Naive thymus-derived CD8-positive, alpha-beta T cell (primary cell): ENCODE measurements around the gene SARM1. TPM values are rescaled to one million over a fixed set of nuclear protein-coding genes. Genes with fewer than 3 reads are reported as not detected.

Experiments
- ATAC-seq, 2 donors: fragments of 150-1000 bp; cut with Tn5 transposase in 1 of 2; sonication (Bioruptor Pico), chemical (Tn5 transposase) in 1 of 2; 1 replicate in 1 of 2; 2 replicates in 1 of 2; pipeline ENCODE4 v1.10.0; 2021; ENCODE audit warnings: mild to moderate bottlenecking in 2 of 2, moderate library complexity in 2 of 2
- POLR2A ChIA-PET: fragments of 350-600 bp; sonication (Branson Sonifier 250); formaldehyde crosslinking; loops from one replicate; lab custom pipeline; 2021; ENCODE audit warnings: antibody characterized with exemption; lab: Charles Lee
- DNase-seq, 10 donors: peaks; one replicate each; pipeline versions ENCODE4 v3.0.0 to v3.0.0-alpha.2; 2020 to 2022
- H3K27ac Mint-ChIP-seq, 10 donors: one replicate each; pipeline ENCODE4 v1.8.0; 2020 to 2022; ENCODE audit warnings: mild to moderate bottlenecking in 10 of 10, mixed read lengths in 10 of 10, moderate library complexity in 4 of 10, inconsistent platforms in 1 of 10
- H3K27me3 Mint-ChIP-seq, 5 donors: one replicate each; pipeline ENCODE4 v1.8.0; 2021 to 2022; ENCODE audit warnings: mixed read lengths in 5 of 5
- H3K36me3 Mint-ChIP-seq, 3 donors: one replicate each; pipeline ENCODE4 v1.8.0; 2020 to 2022; ENCODE audit warnings: mixed read lengths in 3 of 3, mild to moderate bottlenecking in 2 of 3, inconsistent platforms in 1 of 3
- H3K4me1 Mint-ChIP-seq, 4 donors: one replicate each; pipeline ENCODE4 v1.8.0; 2021 to 2022; ENCODE audit warnings: mixed read lengths in 4 of 4
- H3K4me3 Mint-ChIP-seq, 10 donors: one replicate each; pipeline ENCODE4 v1.8.0; 2020 to 2022; ENCODE audit warnings: mild to moderate bottlenecking in 10 of 10, mixed read lengths in 10 of 10, moderate library complexity in 6 of 10, inconsistent platforms in 1 of 10
- H3K9me3 Mint-ChIP-seq, 9 donors: one replicate each; pipeline ENCODE4 v1.8.0; 2020 to 2022; ENCODE audit warnings: mixed read lengths in 9 of 9, mild to moderate bottlenecking in 3 of 9, inconsistent platforms in 1 of 9, moderate library complexity in 1 of 9
- polyA plus RNA-seq, 3 donors: library from polyadenylated mRNA; unstranded; fragments of 300-500 nt; fragmentation: Illumina TruSeq; gene quantifications; one replicate each; pipeline ENCODE4 v1.2.3, GENCODE V29; 2021
- total RNA-seq, 8 experiments: library from RNA in 2 of 8; stranded (reverse) in 2 of 8; gene quantifications; one replicate each; pipeline ENCODE4 v1.2.3 and lab custom pipeline; 2021 to 2026

The SARM1 gene
- 10 to 100 TPM; 31.9 to 33.2 TPM for total RNA-seq
- polyA plus RNA-seq, result 1 to 10 TPM; 5.3 to 8.4 (median 7.0) TPM
- total RNA-seq (lab: John Stamatoyannopoulos, UW), result 47.9 to 75.4 (median 59.1) reads per million in 6 experiments

- Mint-ChIP-seq H3K27me3 (no peaks in the 10 kb centered on the region), H3K36me3 (peaks cover 0 to 4% (median 3%) of the 10 kb centered on the region in 3 donors), H3K27ac (peak within 1 kb of the TSS; percentile 87 to 98 (median 96)), H3K9me3 (no peaks in the 10 kb centered on the region), H3K4me1 (peaks cover 12 to 25% (median 23%) of the 10 kb centered on the region in 4 donors), H3K4me3 (peak within 1 kb of the TSS; percentile 86 to 99 (median 96))
- peak; percentile 84 to 85 for ATAC-seq
- peak; percentile 64 to 89 (median 76) for DNase-seq
- POLR2A ChIA-PET, result interaction anchor here (0.6 to 4.9 kb wide), 6 partner anchors 13 to 1975 kb away, joined by 3 to 29 read pairs (median 8); partner anchors contain the start of genes IFT20, POLDIP2 and TNFAIP1
Observed at GRCh38 chr17:28371245-28372202, at the start of gene SARM1. Gene SARM1, plus strand, starts transcription at chr17:28371694. Its CDS starts 339 bp downstream, at chr17:28372033.

- no peak for ATAC-seq
- no peak for DNase-seq
- Mint-ChIP-seq H3K36me3 (peaks cover 0 to 29% (median 5%) of the 10 kb centered on the region in 3 donors), H3K27ac (no peak overlapping the region), H3K9me3 (no peaks in the 10 kb centered on the region), H3K4me3 (no peak overlapping the region), H3K4me1 (peaks cover 7 to 17% (median 10%) of the 10 kb centered on the region in 4 donors), H3K27me3 (no peaks in the 10 kb centered on the region)
- POLR2A ChIA-PET, result no interaction called here
Observed at GRCh38 chr17:28324267-28324745, 47.2 kb upstream of the SARM1 start.

GRCh38 chr17:28324781-28325180 lies 46.7 kb upstream of the SARM1 start:
- Mint-ChIP-seq H3K9me3 (no peaks in the 10 kb centered on the region), H3K4me3 (no peak overlapping the region), H3K36me3 (peaks cover 0 to 34% (median 5%) of the 10 kb centered on the region in 3 donors), H3K4me1 (peaks cover 4 to 12% (median 5%) of the 10 kb centered on the region in 4 donors), H3K27me3 (no peaks in the 10 kb centered on the region), H3K27ac (no peak overlapping the region)
- no peak for DNase-seq
- POLR2A ChIA-PET, result no interaction called here
- ATAC-seq, result no peak

GRCh38 chr17:28325211-28325610 lies 46.3 kb upstream of the SARM1 start:
- Mint-ChIP-seq H3K4me1 (peaks cover 0 to 8% (median 1%) of the 10 kb centered on the region in 4 donors), H3K27ac (no peak overlapping the region), H3K36me3 (peaks cover 0 to 34% (median 5%) of the 10 kb centered on the region in 3 donors), H3K27me3 (no peaks in the 10 kb centered on the region), H3K9me3 (no peaks in the 10 kb centered on the region), H3K4me3 (no peak overlapping the region)
- DNase-seq, result no peak
- ATAC-seq, result no peak
- POLR2A ChIA-PET, result no interaction called here

- no peak for DNase-seq
- peak overlapping the region in 1 of 10 donors; percentile 15 for H3K27ac Mint-ChIP-seq
Observed at GRCh38 chr17:28326114-28326513, 45.4 kb upstream of the SARM1 start.

GRCh38 chr17:28327031-28327607 lies 44.4 kb upstream of the SARM1 start:
- H3K9me3 Mint-ChIP-seq, result no peaks in the 10 kb centered on the region
- H3K36me3 Mint-ChIP-seq, result peaks cover 0 to 52% (median 7%) of the 10 kb centered on the region in 3 donors
- H3K27ac Mint-ChIP-seq, result no peak overlapping the region
- peaks cover 0 to 4% (median 1%) of the 10 kb centered on the region in 4 donors for H3K4me1 Mint-ChIP-seq
- POLR2A ChIA-PET, result interaction anchor here (1.6 kb wide), 1 partner anchor 8 kb away, joined by 4 read pairs; the partner anchor contains the start of genes IFT20 and TNFAIP1
- ATAC-seq (no peak), DNase-seq (no peak)
- no peaks in the 10 kb centered on the region for H3K27me3 Mint-ChIP-seq
- H3K4me3 Mint-ChIP-seq, result no peak overlapping the region

More at GRCh38 chr17:28326114-28326513, 45.4 kb upstream of the SARM1 start:
- H3K9me3 Mint-ChIP-seq, result no peaks in the 10 kb centered on the region
- no peak for ATAC-seq
- POLR2A ChIA-PET, result interaction anchor here (1.6 kb wide), 1 partner anchor 9 kb away, joined by 4 read pairs; the partner anchor contains the start of genes IFT20 and TNFAIP1
- peaks cover 0 to 43% (median 5%) of the 10 kb centered on the region in 3 donors for H3K36me3 Mint-ChIP-seq
- H3K4me1 Mint-ChIP-seq, result no peaks in the 10 kb centered on the region
- no peaks in the 10 kb centered on the region for H3K27me3 Mint-ChIP-seq
- no peak overlapping the region for H3K4me3 Mint-ChIP-seq

- H3K4me1 Mint-ChIP-seq, result peaks cover 2 to 8% (median 4%) of the 10 kb centered on the region in 4 donors
- no peaks in the 10 kb centered on the region for H3K9me3 Mint-ChIP-seq
- no peaks in the 10 kb centered on the region for H3K27me3 Mint-ChIP-seq
- no peak overlapping the region for H3K4me3 Mint-ChIP-seq
- POLR2A ChIA-PET, result no interaction called here
- DNase-seq, result no peak
- no peak for ATAC-seq
- peaks cover 0 to 54% (median 7%) of the 10 kb centered on the region in 3 donors for H3K36me3 Mint-ChIP-seq
- H3K27ac Mint-ChIP-seq, result peak overlapping the region in 1 of 10 donors; percentile 29
Observed at GRCh38 chr17:28327709-28328108, 43.8 kb upstream of the SARM1 start.

GRCh38 chr17:28328325-28328724 lies 43.2 kb upstream of the SARM1 start:
- H3K4me3 Mint-ChIP-seq, result no peak overlapping the region
- DNase-seq (no peak), ATAC-seq (no peak)
- H3K4me1 Mint-ChIP-seq, result peaks cover 3 to 10% (median 7%) of the 10 kb centered on the region in 4 donors
- peak overlapping the region in 1 of 10 donors; percentile 11 for H3K27ac Mint-ChIP-seq
- H3K36me3 Mint-ChIP-seq, result peaks cover 0 to 54% (median 7%) of the 10 kb centered on the region in 3 donors
- POLR2A ChIA-PET, result no interaction called here
- H3K9me3 Mint-ChIP-seq, result no peaks in the 10 kb centered on the region
- no peaks in the 10 kb centered on the region for H3K27me3 Mint-ChIP-seq

- no peaks in the 10 kb centered on the region for H3K9me3 Mint-ChIP-seq
- H3K36me3 Mint-ChIP-seq, result peaks cover 0 to 54% (median 7%) of the 10 kb centered on the region in 3 donors
- POLR2A ChIA-PET, result no interaction called here
- no peak for ATAC-seq
- no peak for DNase-seq
- H3K27me3 Mint-ChIP-seq, result no peaks in the 10 kb centered on the region
- no peak overlapping the region for H3K4me3 Mint-ChIP-seq
- peak overlapping the region in 1 of 10 donors; percentile 55 for H3K27ac Mint-ChIP-seq
- H3K4me1 Mint-ChIP-seq, result peaks cover 16 to 34% (median 28%) of the 10 kb centered on the region in 4 donors
Observed at GRCh38 chr17:28330671-28331070, 40.8 kb upstream of the SARM1 start.

- Mint-ChIP-seq H3K27me3 (no peaks in the 10 kb centered on the region), H3K4me1 (peaks cover 20 to 47% (median 40%) of the 10 kb centered on the region in 4 donors), H3K9me3 (no peaks in the 10 kb centered on the region), H3K36me3 (peaks cover 0 to 46% (median 5%) of the 10 kb centered on the region in 3 donors), H3K27ac (peak overlapping the region in 3 of 10 donors; percentile 39 to 83 (median 47)), H3K4me3 (peak overlapping the region in 2 of 10 donors; percentile 3 to 55)
- ATAC-seq, result no peak
- POLR2A ChIA-PET, result no interaction called here
- DNase-seq, result no peak
Observed at GRCh38 chr17:28331891-28332420, 39.5 kb upstream of the SARM1 start.

GRCh38 chr17:28333083-28333746 lies 38.3 kb upstream of the SARM1 start:
- Mint-ChIP-seq H3K9me3 (no peaks in the 10 kb centered on the region), H3K4me3 (peak overlapping the region in 7 of 10 donors; percentile 9 to 99 (median 95)), H3K36me3 (peaks cover 0 to 36% (median 5%) of the 10 kb centered on the region in 3 donors), H3K27me3 (no peaks in the 10 kb centered on the region), H3K27ac (peak overlapping the region in 8 of 10 donors; percentile 13 to 99 (median 75)), H3K4me1 (peaks cover 29 to 59% (median 50%) of the 10 kb centered on the region in 4 donors)
- no peak for DNase-seq
- POLR2A ChIA-PET, result interaction anchor here (3.8 kb wide), 1 partner anchor 14 kb away, joined by 26 read pairs; the partner anchor contains the start of gene TMEM97
- ATAC-seq, result no peak
